Measurements from ENCODE around the gene UBALD1. TPM values are rescaled to one million over a fixed set of nuclear protein-coding genes. Genes with fewer than 3 reads are reported as not detected.

The UBALD1 gene
- total RNA-seq, 1 donor from 2014 or later, result 22.0 TPM

DNA sequence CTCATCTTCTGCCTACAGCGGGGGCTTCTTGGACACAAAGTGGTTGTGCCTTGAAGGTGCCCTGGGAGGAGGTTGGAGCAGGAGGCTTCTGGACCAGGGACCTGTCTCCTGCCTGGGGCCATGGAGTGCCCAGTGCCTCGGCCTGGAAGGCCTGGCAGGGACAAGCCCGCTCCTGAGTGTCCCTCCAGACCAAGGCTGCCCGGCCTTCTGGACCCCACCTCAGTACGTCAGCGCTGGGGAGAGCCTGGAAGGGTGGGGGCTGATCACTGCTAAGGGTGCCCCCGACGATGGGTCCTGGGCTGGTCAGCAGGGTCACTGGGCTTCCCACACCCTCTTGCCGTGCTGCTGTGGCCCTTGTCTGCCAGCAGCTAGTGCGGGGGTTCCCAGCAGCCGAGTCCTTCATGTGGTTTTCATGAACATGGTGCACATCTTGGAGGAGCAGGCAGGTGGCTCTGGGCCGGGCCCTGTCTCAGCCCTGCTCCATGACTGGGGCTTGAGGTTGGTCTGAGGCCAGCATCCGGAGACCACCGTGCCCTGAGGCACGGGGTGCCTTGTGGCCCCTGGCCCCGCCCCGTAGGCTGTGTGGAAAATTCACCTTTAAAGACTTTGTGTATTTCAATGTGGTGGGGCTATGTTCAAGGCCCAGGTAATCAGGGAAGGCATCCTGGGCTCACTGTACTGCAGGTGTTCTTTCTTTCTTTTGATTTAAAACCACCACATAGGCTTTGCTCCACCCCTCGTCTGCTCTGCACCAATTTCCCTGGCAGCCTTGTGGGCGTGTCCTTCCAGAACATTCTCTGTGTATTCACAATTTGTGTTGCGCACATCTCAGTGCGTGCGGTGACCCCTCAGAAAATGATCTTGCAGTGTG is 32.3 kb upstream of the UBALD1 start:
- intact Hi-C loops (cut with micrococcal nuclease), result no loop called here

DNA sequence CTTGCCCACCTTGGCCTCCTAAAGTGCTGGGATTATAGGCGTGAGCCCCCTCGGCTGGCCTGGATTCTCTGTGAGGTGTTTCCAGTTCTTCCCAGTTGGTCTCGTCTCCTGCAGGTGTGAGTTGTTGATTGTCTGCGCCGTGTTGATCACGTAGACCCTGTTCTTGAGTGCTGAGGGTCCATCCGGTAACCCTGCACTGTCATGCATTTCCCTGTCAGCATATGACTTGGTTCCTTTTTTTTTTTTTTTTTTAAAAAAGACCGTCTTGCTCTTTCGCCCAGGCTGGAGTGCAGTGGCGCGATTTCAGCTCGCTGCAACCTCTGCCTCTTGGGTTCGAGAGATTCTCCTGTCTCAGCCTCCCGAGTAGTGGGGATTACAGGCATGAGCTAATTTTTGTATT is 27.2 kb upstream of the UBALD1 start:
- intact Hi-C loops (cut with micrococcal nuclease), result no loop called here

GRCh38 chr16:4641306-4641687 is 26.6 kb upstream of the UBALD1 start:
- intact Hi-C loops (cut with micrococcal nuclease), result no loop called here

DNA sequence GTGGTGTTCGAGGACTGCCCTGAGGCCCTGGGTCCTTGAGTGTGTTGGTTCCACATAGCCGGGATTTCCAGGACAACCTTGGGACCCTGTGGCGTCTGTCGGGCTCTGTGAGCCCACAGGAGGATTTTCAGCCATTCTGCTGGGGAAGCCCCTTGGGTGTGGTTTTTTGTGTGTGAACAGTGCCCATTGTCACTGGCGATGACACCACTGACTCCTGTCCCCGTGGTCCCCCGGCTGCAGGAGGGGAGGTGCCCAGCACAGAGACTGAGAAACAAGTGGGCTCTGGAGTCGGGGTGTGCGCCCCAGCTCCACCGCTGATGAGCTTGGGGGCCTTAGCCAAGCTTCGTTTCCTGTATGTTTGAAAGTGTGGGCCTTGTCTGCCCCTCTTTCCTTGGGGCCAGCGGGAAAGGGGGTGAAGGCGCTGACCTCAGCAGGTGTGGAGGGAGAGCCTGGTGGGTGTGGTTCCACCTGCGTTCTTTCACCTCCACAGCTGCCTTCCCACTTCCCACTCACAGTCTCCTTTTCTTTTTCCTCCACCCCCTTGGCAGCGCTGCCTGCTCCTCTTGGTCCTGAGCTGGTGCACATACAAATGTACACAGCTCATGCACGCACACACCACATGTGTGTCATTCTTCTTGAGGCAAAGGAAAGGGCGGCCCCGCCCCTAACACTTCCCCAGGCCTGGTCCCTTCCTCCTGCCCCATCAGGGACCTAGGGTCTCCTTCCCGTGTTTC is 26.1 kb upstream of the UBALD1 start:
- intact Hi-C loops (cut with micrococcal nuclease), result no loop called here

GRCh38 chr16:4639899-4640509 is 25.3 kb upstream of the UBALD1 start:
- intact Hi-C loops (cut with micrococcal nuclease), result no loop called here

DNA sequence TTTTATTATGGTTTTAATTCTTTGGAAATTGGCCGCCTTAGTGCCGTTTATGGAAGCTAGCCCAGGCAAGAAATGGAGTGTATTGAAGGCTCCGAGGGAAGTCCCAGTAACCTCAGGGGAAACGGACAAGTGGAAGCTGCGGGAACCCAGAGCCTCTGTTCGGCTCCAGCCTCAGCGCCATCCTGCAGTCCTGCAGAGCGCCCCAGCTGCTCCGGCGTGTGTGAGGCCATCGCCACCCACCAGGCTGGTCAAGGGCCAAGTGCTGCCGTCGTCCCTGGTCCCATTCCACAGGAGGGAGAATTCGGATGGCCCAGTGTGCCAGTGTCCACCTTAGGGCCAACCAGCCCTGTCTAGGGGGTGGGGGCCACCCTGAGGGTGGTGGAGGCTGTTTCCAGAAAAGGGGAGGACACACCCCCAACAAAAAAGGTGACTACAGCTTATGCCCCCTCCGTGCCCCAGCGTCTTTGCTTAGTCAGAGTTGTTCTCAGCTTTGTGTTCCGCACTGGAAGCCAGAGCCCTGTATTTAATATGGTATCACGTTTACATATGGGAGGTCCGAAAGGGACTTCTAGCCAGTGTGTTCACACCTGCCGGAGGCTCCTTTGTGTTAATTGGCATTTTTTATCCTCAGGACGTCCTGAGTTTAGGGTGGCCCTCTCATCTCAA is 22.9 kb upstream of the UBALD1 start:
- intact Hi-C loops (cut with micrococcal nuclease), result no loop called here

GRCh38 chr16:4636196-4636595 is 21.5 kb upstream of the UBALD1 start:
- intact Hi-C loops (cut with micrococcal nuclease), result no loop called here

- intact Hi-C loops (cut with micrococcal nuclease), result no loop called here
Measured at GRCh38 chr16:4634768-4635167, 20.1 kb upstream of the UBALD1 start.

- intact Hi-C loops (cut with micrococcal nuclease), result no loop called here
Measured at GRCh38 chr16:4633910-4634635, 19.4 kb upstream of the UBALD1 start.

GRCh38 chr16:4631444-4631843 is 16.8 kb upstream of the UBALD1 start:
- intact Hi-C loops (cut with micrococcal nuclease), result no loop called here

DNA sequence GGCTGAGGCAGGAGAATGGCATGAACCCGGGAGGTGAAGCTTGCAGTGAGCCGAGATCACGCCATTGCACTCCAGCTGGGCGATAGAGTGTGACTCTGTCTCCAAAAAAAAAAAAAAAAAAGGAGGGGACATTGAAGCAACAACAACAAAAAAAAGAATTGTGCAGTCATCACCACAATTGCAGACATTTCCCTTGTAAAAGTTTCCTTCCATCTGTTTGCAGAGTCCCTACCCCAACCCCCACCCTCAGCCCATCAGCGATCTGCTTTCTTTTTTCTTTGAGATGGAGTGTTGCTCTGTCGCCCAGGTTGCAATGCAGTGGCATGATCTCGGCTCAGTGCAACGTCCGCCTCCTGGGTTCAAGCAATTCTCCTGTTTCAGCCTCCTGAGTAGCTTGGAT is 13.6 kb upstream of the UBALD1 start:
- intact Hi-C loops (cut with micrococcal nuclease), result no loop called here

- intact Hi-C loops (cut with micrococcal nuclease), result no loop called here
Measured at GRCh38 chr16:4626396-4626795, 11.7 kb upstream of the UBALD1 start.

DNA sequence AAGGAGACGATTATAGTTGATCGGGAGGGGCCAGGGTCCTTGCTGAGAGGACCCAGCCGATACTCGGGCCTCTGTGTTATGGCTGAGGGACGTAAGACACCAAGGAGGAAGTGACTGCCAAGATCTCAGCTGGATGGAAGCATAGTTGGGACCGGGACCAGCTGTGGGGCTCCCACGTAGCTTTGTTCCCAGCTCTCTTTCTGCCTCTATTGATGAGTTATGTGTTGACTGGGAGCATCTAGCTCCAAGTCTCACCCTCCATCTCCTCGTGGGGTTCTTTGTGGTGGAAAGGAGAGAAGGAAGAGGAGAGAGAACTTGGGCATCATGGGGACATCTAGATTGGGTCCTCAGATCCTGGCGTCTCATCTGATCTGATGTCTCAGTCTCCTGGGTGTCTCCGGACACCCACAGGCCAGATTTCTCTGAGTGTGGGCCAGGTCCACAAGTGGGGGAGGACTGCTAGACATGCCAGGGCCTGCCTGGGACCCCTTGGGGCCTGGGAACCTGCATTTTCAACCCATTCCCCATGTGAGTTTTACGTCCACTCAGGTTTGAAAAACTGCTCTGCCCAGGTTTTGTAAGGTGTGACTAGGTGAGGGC is 11.0 kb upstream of the UBALD1 start:
- intact Hi-C loops (cut with micrococcal nuclease), result loop anchor here (2.0 kb wide), 7 partner anchors 39 to 333 kb away; partner anchors contain the start of genes ANKS3, CDIP1, DNAAF8 and GLYR1

GRCh38 chr16:4624827-4625559 is 10.3 kb upstream of the UBALD1 start:
- intact Hi-C loops (cut with micrococcal nuclease), result loop anchor here (1.0 to 2.0 kb wide), 14 partner anchors 9 to 334 kb away; partner anchors contain the start of genes ANKS3, CDIP1, DNAAF8 and DNAJA3

GRCh38 chr16:4624015-4624826 is 9.5 kb upstream of the UBALD1 start, which contains the start of gene MGRN1:
TSS of gene MGRN1 (plus strand) at chr16:4624826. CDS start at chr16:4624961, 135 bp downstream.
- intact Hi-C loops (cut with micrococcal nuclease), result loop anchor here (1.0 to 2.0 kb wide), 14 partner anchors 8 to 335 kb away; partner anchors contain the start of genes ANKS3, CDIP1, DNAAF8 and DNAJA3

GRCh38 chr16:4623593-4623992 is 8.9 kb upstream of the UBALD1 start:
- intact Hi-C loops (cut with micrococcal nuclease), result no loop called here

- intact Hi-C loops (cut with micrococcal nuclease), result loop anchor here (10.0 kb wide), 1 partner anchor 1004 kb away; the partner anchor contains the start of gene SLX4
Measured at GRCh38 chr16:4618645-4619418, 4.1 kb upstream of the UBALD1 start.

DNA sequence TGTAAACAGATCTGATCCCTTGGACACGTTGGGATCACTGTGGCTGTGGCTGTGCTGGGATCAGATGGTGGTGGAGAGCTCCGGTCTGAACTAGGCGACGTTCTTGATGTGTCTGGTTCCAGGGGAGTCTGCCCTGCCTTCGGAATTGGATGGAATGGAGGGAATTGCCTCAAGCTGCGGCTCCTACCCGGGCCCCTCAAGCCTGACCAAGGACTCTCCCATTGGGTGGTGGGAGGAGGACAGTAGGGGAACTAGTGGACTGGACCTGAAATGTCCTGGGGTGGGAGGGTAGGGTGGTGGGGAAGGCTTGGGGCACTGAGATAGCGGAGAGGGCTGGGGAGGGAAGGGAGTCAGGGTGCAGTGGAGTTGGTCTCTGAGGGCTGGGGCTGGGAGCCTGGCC is 3.2 kb upstream of the UBALD1 start:
- intact Hi-C loops (cut with micrococcal nuclease), result loop anchor here (2.0 to 10.0 kb wide), 4 partner anchors 47 to 1003 kb away; partner anchors contain the start of gene SLX4

All from T-helper 1 cell treated with Interleukin-12 subunit alpha and Interleukin-12 subunit beta and Interleukin-4 antibody, amounts not matched to agents 30 ng/mL and 1 ng/mL, for 36 hours (primary cell).